ENCODE data around the gene LPP. TPM values are rescaled to one million over a fixed set of nuclear protein-coding genes. Genes with fewer than 3 reads are reported as not detected.

Gene LPP
- total and polyA plus RNA-seq, 2 of the 4 experiments (the other 2 are of a cell fraction) = 16.0 to 130 TPM

DNA sequence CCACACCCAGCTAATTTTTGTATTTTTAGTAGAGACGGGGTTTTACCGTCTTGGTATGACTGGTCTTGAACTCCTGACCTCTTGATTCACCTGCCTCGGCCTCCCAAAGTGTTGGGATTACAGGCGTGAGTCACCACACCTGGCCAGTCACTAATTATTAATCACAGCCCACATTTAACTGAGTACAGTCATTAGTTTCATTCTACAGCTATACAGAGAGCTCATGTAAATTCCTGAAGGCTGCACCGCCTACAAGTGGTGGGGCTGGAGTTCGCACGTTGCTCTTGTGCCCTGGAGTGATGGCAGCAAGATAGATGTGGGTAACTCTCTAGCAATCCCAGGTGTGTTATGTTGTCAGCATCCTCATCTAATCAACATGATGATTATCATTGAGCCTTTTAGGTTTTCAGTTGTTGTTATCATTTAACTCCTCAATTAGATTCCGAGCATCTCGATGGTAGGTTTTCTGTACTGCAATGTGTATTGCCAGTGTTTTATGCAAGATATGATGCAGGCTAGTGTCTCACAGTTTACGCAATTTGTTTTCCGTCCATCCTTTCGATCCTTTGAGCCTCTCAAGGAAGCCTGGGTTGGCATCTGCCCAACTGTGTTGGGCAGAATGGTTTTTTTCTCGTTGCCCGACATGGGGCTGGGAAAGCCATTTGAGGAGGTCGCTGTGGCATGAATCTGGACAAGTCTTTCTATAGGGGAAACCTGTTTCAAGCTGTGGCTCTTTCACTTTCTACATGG, 216.3 kb downstream of the LPP start:
- POLR2A ChIA-PET (ENCODE audit: unreplicated experiment) = no interaction called here

More for the DNA sequence above, 216.3 kb downstream of the LPP start:
- H3K4me2 ChIP-seq (ENCODE audit: low read depth, low read length) = no peak overlapping the region
- no peak overlapping the region for H3K23ac ChIP-seq (ENCODE audit: low read depth, low read length)
- no peak overlapping the region for H3K56ac ChIP-seq (ENCODE audit: extremely low read depth, insufficient read depth, low read length)
- no peak overlapping the region for H2BK20ac ChIP-seq (ENCODE audit: low read depth, low read length)
- CTCF ChIA-PET = no interaction called here
- ATAC-seq (ENCODE audit: low read depth) (no peak), DNase-seq (no peak)
- H3K9ac ChIP-seq (ENCODE audit: low read depth, low read length) = no peak overlapping the region
- dilution Hi-C loops (cut with HindIII; ENCODE audit: low sequenced_read_pairs, unreplicated experiment) = no loop called here
- intact Hi-C loops (cut with micrococcal nuclease) = no loop called here
- no peak overlapping the region for H2AK9ac ChIP-seq (replicated peaks; ENCODE audit: low read depth, low read length, poor library complexity)
- H3K27ac ChIP-seq (ENCODE audit: insufficient read depth, low read length) = no peak overlapping the region
- no peak overlapping the region for H2BK5ac ChIP-seq (ENCODE audit: low read depth, low read length, poor library complexity, severe bottlenecking)
- no peak overlapping the region for H2BK15ac ChIP-seq (ENCODE audit: low read depth, low read length)
- H3K4ac ChIP-seq (ENCODE audit: low read depth, low read length) = no peak overlapping the region
- no TSS peak for BruUV-seq (replicated peaks)
- H2AK5ac ChIP-seq (ENCODE audit: low read depth, low read length) = no peak overlapping the region
- peaks cover 16% of the 10 kb centered on the region for H3K9me1 ChIP-seq (ENCODE audit: insufficient read depth, low read length)
- no peak overlapping the region for H3K18ac ChIP-seq (ENCODE audit: low read depth, low read length)
- H3K9me3 ChIP-seq (ENCODE audit: control insufficient read depth, insufficient read depth, low read length) = no peaks in the 10 kb centered on the region
- H4K91ac ChIP-seq (ENCODE audit: insufficient read depth, low read depth, low read length) = no peak overlapping the region
- in situ Hi-C loops (cut with MboI; ENCODE audit: low sequenced_read_pairs) = no loop called here
- WGBS, 2 experiments (ENCODE audit: extremely low coverage in 2 of 2, insufficient read length in 1 of 2) = 94% methylated on average over 3 of the region's 15 CpGs; no CpG with 5 or more reads in 1 of the 2 experiments
- H3K4me3 ChIP-seq (ENCODE audit: insufficient read depth, low read depth, low read length) = no peak overlapping the region
- no peak overlapping the region for H4K8ac ChIP-seq (ENCODE audit: low read depth in 2 of 2, low read length in 2 of 2)
- peaks cover 30 to 56% of the 10 kb centered on the region in 2 experiments for H3K79me1 ChIP-seq (ENCODE audit: low read depth in 1 of 2, low read length in 2 of 2)
- peaks cover 47% of the 10 kb centered on the region for H4K20me1 ChIP-seq (ENCODE audit: insufficient read depth, low read length)
- peaks cover 6% of the 10 kb centered on the region for H3K4me1 ChIP-seq (ENCODE audit: control insufficient read depth, insufficient read depth, low read length)
- no peak overlapping the region for H2AFZ ChIP-seq (replicated peaks; ENCODE audit: low read length, poor library complexity)
- 0 out of 2 replicates have a peak, but pooled peaks cover 1% of the 10 kb centered on the region for H3K36me3 ChIP-seq (ENCODE audit: control insufficient read depth, insufficient read depth, low read length)
- H2BK120ac ChIP-seq (ENCODE audit: low read depth, low read length) = no peak overlapping the region
- no peak overlapping the region for H3K14ac ChIP-seq (replicated peaks; ENCODE audit: low read depth, low read length)
- no peaks in the 10 kb centered on the region for H3K27me3 ChIP-seq (ENCODE audit: control insufficient read depth, insufficient read depth, low read length)
- no peak overlapping the region for H4K5ac ChIP-seq (ENCODE audit: low read depth, low read length)
- TF ChIP-seq FOS (IDR thresholded peaks at IDR 0.05; ENCODE audit: low read depth, low read length) (no peak), MAZ (IDR thresholded peaks at IDR 0.05; ENCODE audit: borderline replicate concordance, low read depth, low read length) (no peak), RCOR1 (IDR thresholded peaks at IDR 0.05; ENCODE audit: insufficient replicate concordance, low read length) (no peak), RFX5 (IDR thresholded peaks at IDR 0.05; ENCODE audit: low read depth, low read length) (no peak), POLR2A (IDR thresholded peaks at IDR 0.05; ENCODE audit: low read depth, low read length) (no peak), CHD1 (IDR thresholded peaks at IDR 0.05; ENCODE audit: low read depth, low read length) (no peak), BHLHE40 (IDR thresholded peaks at IDR 0.05; ENCODE audit: low read depth, low read length) (no peak), RAD21 (IDR thresholded peaks at IDR 0.05; ENCODE audit: low read length) (no peak), CEBPB (IDR thresholded peaks at IDR 0.05; ENCODE audit: low read depth, low read length) (no peak), NFE2L2 (IDR thresholded peaks at IDR 0.05; ENCODE audit: low read depth, low read length) (no peak), MXI1 (IDR thresholded peaks at IDR 0.05; ENCODE audit: borderline replicate concordance, low read depth, low read length) (no peak), CTCF (conservative IDR thresholded peaks at IDR 0.05; ENCODE audit: low read depth, low read length) (no peak)
- TF ChIP-seq, protein P1, sequence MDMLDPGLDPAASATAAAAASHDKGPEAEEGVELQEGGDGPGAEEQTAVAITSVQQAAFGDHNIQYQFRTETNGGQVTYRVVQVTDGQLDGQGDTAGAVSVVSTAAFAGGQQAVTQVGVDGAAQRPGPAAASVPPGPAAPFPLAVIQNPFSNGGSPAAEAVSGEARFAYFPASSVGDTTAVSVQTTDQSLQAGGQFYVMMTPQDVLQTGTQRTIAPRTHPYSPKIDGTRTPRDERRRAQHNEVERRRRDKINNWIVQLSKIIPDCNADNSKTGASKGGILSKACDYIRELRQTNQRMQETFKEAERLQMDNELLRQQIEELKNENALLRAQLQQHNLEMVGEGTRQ (IDR thresholded peaks at IDR 0.05; ENCODE audit: low read depth, low read length) = no peak
